ENCODE measurements around the gene SPON1.

The SPON1 gene

GRCh38 chr11:14225666-14226065 lies 263.1 kb downstream of the SPON1 start:
- CTCF ChIA-PET, result interaction anchor here (1.8 kb wide), 1 partner anchor 26 kb away, joined by 5 read pairs; no protein-coding TSS in a partner anchor
- 100% methylated on average over 1 of the region's 4 CpGs for WGBS (ENCODE audit: insufficient coverage)
- Histone ChIP-seq H3K36me3 (ENCODE audit: control insufficient read depth in 4 of 4, insufficient read depth in 4 of 4, low read length in 3 of 4) (no peaks in the 10 kb centered on the region), H3K4me1 (ENCODE audit: control extremely low read depth in 1 of 4, control insufficient read depth in 4 of 4, insufficient read depth in 4 of 4, low read length in 3 of 4) (peaks cover 0 to 4% (median 0%) of the 10 kb centered on the region in 4 experiments), H3K27ac (ENCODE audit: insufficient read depth in 1 of 2, low read depth in 1 of 2, low read length in 2 of 2, poor library complexity in 1 of 2, severe bottlenecking in 2 of 2) (no peak overlapping the region), H3K9me3 (ENCODE audit: control extremely low read depth in 1 of 5, control insufficient read depth in 4 of 5, insufficient read depth in 2 of 5, low read depth in 1 of 5, low read length in 4 of 5) (peaks cover 0 to 8% (median 4%) of the 10 kb centered on the region in 5 experiments), H3K27me3 (replicated peaks in 2 of 5; ENCODE audit: control insufficient read depth in 4 of 5, insufficient read depth in 5 of 5, low read length in 4 of 5) (peaks cover 0 to 11% (median 3%) of the 10 kb centered on the region in 5 experiments), H3K4me3 (ENCODE audit: control insufficient read depth in 1 of 7, extremely low read depth in 1 of 7, insufficient read depth in 4 of 7, low read depth in 2 of 7, low read length in 6 of 7) (no peak overlapping the region)
- POLR2A ChIA-PET, result no interaction called here
- DNase-seq, result no peak

DNA sequence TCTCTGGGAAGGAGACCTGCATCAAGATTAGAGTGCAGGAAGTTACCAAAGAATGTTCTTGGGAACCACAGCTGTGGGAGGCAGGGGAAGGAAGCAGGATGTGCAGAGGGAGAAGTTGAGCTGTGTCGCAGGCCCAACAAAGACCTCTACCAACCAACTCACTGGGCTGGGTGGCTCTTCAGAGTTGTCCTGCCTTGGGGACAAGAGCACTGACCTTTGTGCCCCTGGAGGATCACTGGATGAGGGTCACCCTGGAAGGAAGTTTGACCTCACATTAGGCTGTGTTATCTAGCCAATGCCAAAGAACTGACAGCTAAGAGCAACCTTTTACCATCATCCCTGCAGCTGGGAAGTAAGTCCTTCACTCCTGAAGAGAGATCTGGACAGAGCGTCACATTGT lies 265.8 kb downstream of the SPON1 start:
- H3K36me3 ChIP-seq (ENCODE audit: control insufficient read depth in 4 of 4, insufficient read depth in 4 of 4, low read length in 3 of 4), result no peaks in the 10 kb centered on the region
- H3K9me3 ChIP-seq (ENCODE audit: control extremely low read depth in 1 of 5, control insufficient read depth in 4 of 5, insufficient read depth in 2 of 5, low read depth in 1 of 5, low read length in 4 of 5), result peaks cover 0 to 8% (median 4%) of the 10 kb centered on the region in 5 experiments
- ChIA-PET CTCF (interaction anchor here (1.5 kb wide), 1 partner anchor 79 kb away, joined by 3 read pairs; no protein-coding TSS in a partner anchor), POLR2A (no interaction called here)
- H3K27me3 ChIP-seq (replicated peaks in 2 of 5; ENCODE audit: control insufficient read depth in 4 of 5, insufficient read depth in 5 of 5, low read length in 4 of 5), result peaks cover 0 to 19% (median 3%) of the 10 kb centered on the region in 5 experiments
- peaks cover 0 to 4% (median 0%) of the 10 kb centered on the region in 4 experiments for H3K4me1 ChIP-seq (ENCODE audit: control extremely low read depth in 1 of 4, control insufficient read depth in 4 of 4, insufficient read depth in 4 of 4, low read length in 3 of 4)
- H3K27ac ChIP-seq (ENCODE audit: insufficient read depth in 1 of 2, low read depth in 1 of 2, low read length in 2 of 2, poor library complexity in 1 of 2, severe bottlenecking in 2 of 2), result no peak overlapping the region
- WGBS (ENCODE audit: insufficient coverage), result no CpG with 5 or more reads among the region's 2 CpGs
- H3K4me3 ChIP-seq (ENCODE audit: control insufficient read depth in 1 of 7, extremely low read depth in 1 of 7, insufficient read depth in 4 of 7, low read depth in 2 of 7, low read length in 6 of 7), result no peak overlapping the region
- no peak for DNase-seq

DNA sequence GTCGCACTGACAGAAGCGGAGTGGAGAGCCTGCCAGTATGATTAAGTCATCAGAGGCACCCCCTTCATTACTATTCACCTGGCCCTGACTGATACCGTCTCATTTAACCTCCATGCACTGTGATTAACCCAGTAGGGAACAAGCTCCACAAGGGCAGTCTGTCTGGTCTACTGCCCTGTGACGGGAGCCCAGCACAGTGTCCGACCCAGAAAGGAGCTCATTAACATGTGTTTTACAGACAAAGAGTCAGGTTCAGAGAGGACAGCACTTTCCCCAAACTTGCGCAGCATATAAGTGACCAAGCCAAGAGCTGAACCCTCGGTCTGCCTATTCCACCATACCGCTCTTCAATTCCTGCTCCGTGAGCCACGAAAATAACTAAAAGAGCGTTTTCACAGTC lies 266.9 kb downstream of the SPON1 start:
- no peak for DNase-seq
- ChIA-PET POLR2A (no interaction called here), CTCF (interaction anchor here (1.1 to 1.7 kb wide), 2 partner anchors 9 to 457 kb away, joined by 3 to 4 read pairs; no protein-coding TSS in a partner anchor)
- H3K27me3 ChIP-seq (replicated peaks in 2 of 5; ENCODE audit: control insufficient read depth in 4 of 5, insufficient read depth in 5 of 5, low read length in 4 of 5), result peaks cover 0 to 19% (median 3%) of the 10 kb centered on the region in 5 experiments
- H3K36me3 ChIP-seq (ENCODE audit: control insufficient read depth in 4 of 4, insufficient read depth in 4 of 4, low read length in 3 of 4), result no peaks in the 10 kb centered on the region
- peaks cover 0 to 4% (median 0%) of the 10 kb centered on the region in 4 experiments for H3K4me1 ChIP-seq (ENCODE audit: control extremely low read depth in 1 of 4, control insufficient read depth in 4 of 4, insufficient read depth in 4 of 4, low read length in 3 of 4)
- 96% methylated on average over 8 of the region's 11 CpGs for WGBS (ENCODE audit: insufficient coverage)
- no peak overlapping the region for H3K27ac ChIP-seq (ENCODE audit: insufficient read depth in 1 of 2, low read depth in 1 of 2, low read length in 2 of 2, poor library complexity in 1 of 2, severe bottlenecking in 2 of 2)
- H3K9me3 ChIP-seq (ENCODE audit: control extremely low read depth in 1 of 5, control insufficient read depth in 4 of 5, insufficient read depth in 2 of 5, low read depth in 1 of 5, low read length in 4 of 5), result peaks cover 0 to 8% (median 4%) of the 10 kb centered on the region in 5 experiments
- no peak overlapping the region for H3K4me3 ChIP-seq (ENCODE audit: control insufficient read depth in 1 of 7, extremely low read depth in 1 of 7, insufficient read depth in 4 of 7, low read depth in 2 of 7, low read length in 6 of 7)

DNA sequence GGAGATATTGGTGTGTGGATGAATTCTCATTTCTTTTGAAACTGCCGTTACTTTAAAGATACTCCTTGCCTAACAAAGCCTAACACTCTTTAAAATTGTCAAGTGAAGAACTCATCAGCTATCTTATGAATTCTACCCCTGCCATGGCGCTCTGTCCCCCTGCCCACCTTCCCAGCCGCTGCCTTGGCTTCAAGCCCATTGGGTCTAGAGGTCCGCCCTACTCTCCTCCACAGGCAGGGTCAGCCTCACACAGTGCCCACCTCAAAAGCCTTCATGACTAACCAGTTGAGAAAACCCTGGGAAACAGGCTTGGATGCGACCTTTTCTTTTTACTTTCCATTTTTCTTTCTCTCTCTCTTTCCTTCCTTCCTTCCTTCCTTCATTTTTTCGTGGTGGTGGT lies 267.9 kb downstream of the SPON1 start:
- CTCF ChIA-PET, result interaction anchor here (1.7 kb wide), 1 partner anchor 10 kb away, joined by 3 read pairs; no protein-coding TSS in a partner anchor
- peaks cover 0 to 4% (median 0%) of the 10 kb centered on the region in 4 experiments for H3K4me1 ChIP-seq (ENCODE audit: control extremely low read depth in 1 of 4, control insufficient read depth in 4 of 4, insufficient read depth in 4 of 4, low read length in 3 of 4)
- H3K27me3 ChIP-seq (replicated peaks in 2 of 5; ENCODE audit: control insufficient read depth in 4 of 5, insufficient read depth in 5 of 5, low read length in 4 of 5), result peaks cover 0 to 26% (median 3%) of the 10 kb centered on the region in 5 experiments
- no peak overlapping the region for H3K27ac ChIP-seq (ENCODE audit: insufficient read depth in 1 of 2, low read depth in 1 of 2, low read length in 2 of 2, poor library complexity in 1 of 2, severe bottlenecking in 2 of 2)
- H3K36me3 ChIP-seq (ENCODE audit: control insufficient read depth in 4 of 4, insufficient read depth in 4 of 4, low read length in 3 of 4), result no peaks in the 10 kb centered on the region
- H3K4me3 ChIP-seq (ENCODE audit: control insufficient read depth in 1 of 7, extremely low read depth in 1 of 7, insufficient read depth in 4 of 7, low read depth in 2 of 7, low read length in 6 of 7), result no peak overlapping the region
- no peak for DNase-seq
- POLR2A ChIA-PET, result no interaction called here
- H3K9me3 ChIP-seq (ENCODE audit: control extremely low read depth in 1 of 5, control insufficient read depth in 4 of 5, insufficient read depth in 2 of 5, low read depth in 1 of 5, low read length in 4 of 5), result peaks cover 0 to 8% (median 4%) of the 10 kb centered on the region in 5 experiments
- WGBS (ENCODE audit: insufficient coverage), result 97% methylated on average over 3 of the region's 6 CpGs

DNA sequence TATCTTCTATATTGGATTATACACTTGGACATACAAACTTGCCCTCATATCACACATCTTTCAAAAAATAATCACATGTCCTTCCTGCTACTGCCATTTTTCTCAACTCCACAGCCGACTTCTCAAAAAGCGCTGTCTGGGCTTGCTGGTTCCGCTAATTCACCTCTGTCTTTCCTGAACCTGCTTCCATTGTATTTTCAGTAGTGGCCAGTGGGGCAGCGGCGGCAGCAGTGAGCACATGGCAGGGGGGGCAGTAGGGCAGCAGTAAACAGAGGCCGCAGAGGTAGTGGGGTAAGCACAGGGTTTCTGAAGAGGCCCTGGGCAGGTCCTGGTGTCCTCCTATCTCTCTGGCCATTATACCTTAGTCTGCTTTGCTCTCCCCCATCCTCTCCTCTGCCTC lies 270.1 kb downstream of the SPON1 start:
- Histone ChIP-seq H3K9me3 (ENCODE audit: control extremely low read depth in 1 of 5, control insufficient read depth in 4 of 5, insufficient read depth in 2 of 5, low read depth in 1 of 5, low read length in 4 of 5) (peaks cover 0 to 5% (median 0%) of the 10 kb centered on the region in 5 experiments), H3K27ac (ENCODE audit: insufficient read depth in 1 of 2, low read depth in 1 of 2, low read length in 2 of 2, poor library complexity in 1 of 2, severe bottlenecking in 2 of 2) (no peak overlapping the region), H3K4me1 (ENCODE audit: control extremely low read depth in 1 of 4, control insufficient read depth in 4 of 4, insufficient read depth in 4 of 4, low read length in 3 of 4) (peaks cover 0 to 15% (median 4%) of the 10 kb centered on the region in 4 experiments), H3K4me3 (ENCODE audit: control insufficient read depth in 1 of 7, extremely low read depth in 1 of 7, insufficient read depth in 4 of 7, low read depth in 2 of 7, low read length in 6 of 7) (no peak overlapping the region), H3K36me3 (ENCODE audit: control insufficient read depth in 4 of 4, insufficient read depth in 4 of 4, low read length in 3 of 4) (no peaks in the 10 kb centered on the region), H3K27me3 (replicated peaks in 2 of 5; ENCODE audit: control insufficient read depth in 4 of 5, insufficient read depth in 5 of 5, low read length in 4 of 5) (peaks cover 0 to 36% (median 3%) of the 10 kb centered on the region in 5 experiments)
- no peak for DNase-seq
- 66% methylated on average over 5 of the region's 6 CpGs for WGBS (ENCODE audit: insufficient coverage)
- ChIA-PET CTCF (interaction anchor here (0.6 to 1.0 kb wide), 3 partner anchors 9 to 276 kb away, joined by 3 to 4 read pairs (median 3); no protein-coding TSS in a partner anchor), POLR2A (no interaction called here)

DNA sequence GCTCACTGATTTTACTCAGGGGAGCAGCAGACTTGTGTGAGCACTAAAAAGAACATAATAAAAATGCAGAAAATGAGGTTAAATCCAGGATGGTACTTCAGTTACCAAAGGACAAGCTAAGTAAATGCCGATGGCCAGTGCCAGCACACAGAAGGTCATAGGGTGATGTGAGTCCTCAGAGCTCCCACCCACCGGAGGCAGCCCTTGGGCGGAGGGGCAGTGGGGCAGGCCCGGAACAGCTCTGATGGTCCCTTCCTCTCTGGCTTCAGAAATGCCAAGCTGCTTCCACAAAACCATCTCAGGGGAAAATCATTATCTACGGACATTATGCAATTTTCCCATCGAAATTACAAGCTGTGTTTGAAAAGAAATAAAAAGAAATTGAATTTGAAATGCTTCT lies 271.9 kb downstream of the SPON1 start:
- Histone ChIP-seq H3K9me3 (ENCODE audit: control extremely low read depth in 1 of 5, control insufficient read depth in 4 of 5, insufficient read depth in 2 of 5, low read depth in 1 of 5, low read length in 4 of 5) (no peaks in the 10 kb centered on the region), H3K27ac (ENCODE audit: insufficient read depth in 1 of 2, low read depth in 1 of 2, low read length in 2 of 2, poor library complexity in 1 of 2, severe bottlenecking in 2 of 2) (no peak overlapping the region), H3K36me3 (ENCODE audit: control insufficient read depth in 4 of 4, insufficient read depth in 4 of 4, low read length in 3 of 4) (no peaks in the 10 kb centered on the region), H3K4me1 (ENCODE audit: control extremely low read depth in 1 of 4, control insufficient read depth in 4 of 4, insufficient read depth in 4 of 4, low read length in 3 of 4) (peaks cover 0 to 17% (median 5%) of the 10 kb centered on the region in 4 experiments), H3K4me3 (ENCODE audit: control insufficient read depth in 1 of 7, extremely low read depth in 1 of 7, insufficient read depth in 4 of 7, low read depth in 2 of 7, low read length in 6 of 7) (no peak overlapping the region), H3K27me3 (replicated peaks in 2 of 5; ENCODE audit: control insufficient read depth in 4 of 5, insufficient read depth in 5 of 5, low read length in 4 of 5) (peaks cover 0 to 37% (median 3%) of the 10 kb centered on the region in 5 experiments)
- ChIA-PET CTCF (no interaction called here), POLR2A (no interaction called here)
- no peak for DNase-seq
- WGBS (ENCODE audit: insufficient coverage), result 93% methylated on average over 3 of the region's 6 CpGs

- no peaks in the 10 kb centered on the region for H3K36me3 ChIP-seq (ENCODE audit: control insufficient read depth in 4 of 4, insufficient read depth in 4 of 4, low read length in 3 of 4)
- WGBS (ENCODE audit: insufficient coverage), result 92% methylated on average over 1 of the region's 1 CpG
- no peak overlapping the region for H3K4me3 ChIP-seq (ENCODE audit: control insufficient read depth in 1 of 7, extremely low read depth in 1 of 7, insufficient read depth in 4 of 7, low read depth in 2 of 7, low read length in 6 of 7)
- no peaks in the 10 kb centered on the region for H3K9me3 ChIP-seq (ENCODE audit: control extremely low read depth in 1 of 5, control insufficient read depth in 4 of 5, insufficient read depth in 2 of 5, low read depth in 1 of 5, low read length in 4 of 5)
- CTCF ChIA-PET, result no interaction called here
- H3K27ac ChIP-seq (ENCODE audit: insufficient read depth in 1 of 2, low read depth in 1 of 2, low read length in 2 of 2, poor library complexity in 1 of 2, severe bottlenecking in 2 of 2), result no peak overlapping the region
- no peak for DNase-seq
- POLR2A ChIA-PET, result no interaction called here
- H3K4me1 ChIP-seq (ENCODE audit: control extremely low read depth in 1 of 4, control insufficient read depth in 4 of 4, insufficient read depth in 4 of 4, low read length in 3 of 4), result peaks cover 2 to 27% (median 11%) of the 10 kb centered on the region in 4 experiments
- peaks cover 0 to 34% (median 3%) of the 10 kb centered on the region in 5 experiments for H3K27me3 ChIP-seq (replicated peaks in 2 of 5; ENCODE audit: control insufficient read depth in 4 of 5, insufficient read depth in 5 of 5, low read length in 4 of 5)
Observed at GRCh38 chr11:14235701-14236100, 273.2 kb downstream of the SPON1 start.
